ENCODE results near the gene AKAP8L.

GRCh38 chr19:15418231-15418578 lies 583 bp downstream of the AKAP8L start:
- no peak; the same call in 1 of the 2 replicates for TF ChIP-seq POLR2AphosphoS5 (IDR thresholded peaks at IDR 0.05; ENCODE audit: borderline replicate concordance, low read depth, low read length)
- TF ChIP-seq FOXP2 (optimal IDR thresholded peaks at IDR 0.05; ENCODE audit: control extremely low read depth, extremely low read length, insufficient read depth): no peak
- TF ChIP-seq EZH2 (IDR thresholded peaks at IDR 0.05): no peak
